HG03039 (cell line): ENCODE measurements around the gene RIPPLY2.
"Not testable (repeated sequence)": the region's sequence is repeated elsewhere in the genome, so short reads cannot be mapped to it uniquely, and the experiment has no call there.

ENCODE experiments used
- ATAC-seq: cut with Tn5 transposase; IDR thresholded peaks from one replicate; pipeline ENCODE4 v1.9.1; 2021; ENCODE audit warnings: mild to moderate bottlenecking, moderate library complexity; ENCODE audit not compliant: unreplicated experiment

RIPPLY2 gene

DNA sequence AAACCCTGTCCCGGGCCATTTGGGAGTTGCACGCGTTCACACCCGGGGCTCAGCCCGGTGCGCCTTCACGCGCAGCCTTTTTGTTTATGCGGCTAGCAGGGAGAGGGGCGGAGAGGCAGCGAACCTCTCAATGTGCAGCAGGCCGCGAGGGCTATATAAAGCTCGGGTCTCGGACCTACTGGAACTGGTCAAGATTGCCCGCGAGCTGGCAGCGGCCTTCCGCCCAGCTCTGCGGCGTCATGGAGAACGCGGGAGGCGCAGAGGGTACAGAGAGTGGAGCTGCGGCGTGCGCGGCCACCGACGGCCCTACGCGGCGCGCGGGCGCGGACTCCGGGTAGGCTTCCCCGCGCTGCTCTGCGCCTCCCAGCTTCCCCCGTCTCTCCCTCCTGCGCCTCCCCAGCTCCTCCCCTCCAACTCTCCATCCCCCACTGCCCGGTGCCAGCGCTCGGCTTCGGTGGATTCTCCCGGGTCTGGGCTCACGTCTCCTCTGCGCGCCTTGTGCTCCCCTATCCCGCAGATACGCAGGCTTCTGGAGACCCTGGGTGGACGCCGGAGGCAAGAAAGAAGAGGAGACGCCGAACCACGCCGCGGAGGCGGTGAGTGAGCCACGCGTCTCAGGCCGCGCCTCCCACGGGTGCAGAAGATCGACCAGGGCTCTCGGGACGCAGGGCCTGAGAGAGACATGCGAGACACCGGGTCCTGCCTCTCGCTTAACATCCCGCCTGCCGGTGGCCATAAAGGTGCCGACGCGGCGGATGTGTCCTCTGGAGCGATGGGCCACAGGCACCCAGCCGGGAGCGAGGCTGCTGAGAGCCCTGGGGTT is at the start of gene RIPPLY2:
TSS of gene RIPPLY2 (plus strand) at position 183 of the 823 bp plus-strand sequence. CDS start at position 240, 57 bp downstream.
- no peak for ATAC-seq

DNA sequence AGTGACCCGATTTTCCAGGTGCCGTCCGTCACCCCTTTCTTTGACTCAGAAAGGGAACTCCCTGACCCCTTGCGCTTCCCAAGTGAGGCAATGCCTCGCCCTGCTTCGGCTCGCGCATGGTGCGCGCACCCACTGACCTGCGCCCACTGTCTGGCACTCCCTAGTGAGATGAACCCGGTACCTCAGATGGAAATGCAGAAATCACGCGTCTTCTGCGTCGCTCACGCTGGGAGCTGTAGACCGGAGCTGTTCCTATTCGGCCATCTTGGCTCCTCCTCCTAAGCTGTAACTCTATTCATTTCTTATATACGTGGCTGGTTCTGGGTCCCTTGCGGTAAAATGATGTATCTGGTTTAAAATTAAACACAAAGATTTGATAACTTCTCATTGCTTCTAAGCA is 49.7 kb upstream of the RIPPLY2 start:
- ATAC-seq = not testable (repeated sequence)

DNA sequence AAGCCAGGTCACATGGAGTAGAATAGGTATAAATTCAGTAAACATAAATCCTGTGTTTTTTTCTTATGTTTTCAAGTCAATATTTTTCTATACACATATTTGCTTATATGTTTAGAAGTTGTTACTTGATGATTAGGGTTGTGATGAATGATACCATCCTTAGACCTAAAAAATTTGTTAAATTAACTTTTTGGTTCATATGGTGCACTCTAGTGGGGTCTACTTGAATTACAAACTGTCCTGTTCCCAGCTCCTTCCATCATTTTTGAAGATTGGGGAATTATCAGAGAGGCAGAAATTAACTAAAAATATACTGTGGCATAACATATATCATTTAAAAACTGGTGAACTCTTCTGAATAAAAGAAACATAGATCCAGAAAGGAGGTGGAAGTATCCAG is 48.3 kb upstream of the RIPPLY2 start:
- no peak for ATAC-seq

GRCh38 chr6:83808005-83808404 is 45.2 kb upstream of the RIPPLY2 start:
- ATAC-seq = no peak

GRCh38 chr6:83808926-83809325 is 44.2 kb upstream of the RIPPLY2 start:
- ATAC-seq = no peak

GRCh38 chr6:83812595-83812994 is 40.6 kb upstream of the RIPPLY2 start:
- no peak for ATAC-seq

DNA sequence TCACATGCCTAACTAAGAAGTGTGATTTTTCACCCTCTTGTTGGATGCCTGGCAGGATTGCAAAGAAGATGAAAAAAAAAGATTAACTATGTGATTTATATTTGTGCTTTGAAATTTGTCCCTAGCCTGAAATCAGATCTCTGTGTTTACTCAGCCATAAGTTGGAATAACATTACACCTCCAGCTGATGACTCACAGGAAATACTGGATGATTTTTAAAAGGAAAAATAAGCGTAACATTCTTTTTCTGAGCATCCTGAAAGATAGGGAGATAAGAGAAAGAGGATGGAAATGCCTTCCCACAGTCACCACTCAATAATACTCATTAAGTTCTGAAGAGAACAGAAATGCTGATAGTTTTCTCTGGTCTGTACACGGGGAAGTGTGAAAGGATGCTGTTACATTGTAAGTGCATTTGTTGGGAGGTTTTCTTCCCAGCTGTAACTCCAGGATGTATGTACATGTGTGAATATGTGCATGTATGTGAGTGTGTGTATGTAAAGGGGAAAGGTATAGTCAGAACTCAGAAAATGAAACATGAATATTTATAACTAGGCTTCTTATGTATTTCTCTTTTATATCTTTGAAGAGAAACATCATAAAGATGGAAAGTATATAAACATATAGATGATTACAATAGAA is 37.4 kb upstream of the RIPPLY2 start:
- ATAC-seq = no peak

- no peak for ATAC-seq
These were observed 30.5 kb upstream of the RIPPLY2 start for GRCh38 chr6:83822629-83823169.

DNA sequence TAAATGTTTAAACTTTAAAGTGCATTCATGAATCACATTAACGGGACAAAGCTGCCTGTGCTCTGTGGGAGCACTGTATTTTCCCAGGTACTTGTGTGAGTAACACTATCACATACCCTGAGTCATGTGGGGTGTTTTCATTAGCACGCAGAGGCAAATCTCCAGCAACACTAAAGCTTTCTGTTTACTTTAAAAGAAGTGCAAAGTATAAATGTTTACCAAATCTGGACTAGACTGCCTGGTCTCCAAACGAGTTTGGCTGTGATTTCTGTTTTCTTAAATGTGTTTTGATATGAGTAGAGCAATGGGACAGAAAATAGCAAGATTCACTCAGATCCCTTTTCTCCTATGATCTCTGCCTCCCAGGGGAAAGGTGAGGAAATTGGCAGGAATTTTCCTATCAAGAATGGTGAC is 28.8 kb upstream of the RIPPLY2 start:
- ATAC-seq = no peak

DNA sequence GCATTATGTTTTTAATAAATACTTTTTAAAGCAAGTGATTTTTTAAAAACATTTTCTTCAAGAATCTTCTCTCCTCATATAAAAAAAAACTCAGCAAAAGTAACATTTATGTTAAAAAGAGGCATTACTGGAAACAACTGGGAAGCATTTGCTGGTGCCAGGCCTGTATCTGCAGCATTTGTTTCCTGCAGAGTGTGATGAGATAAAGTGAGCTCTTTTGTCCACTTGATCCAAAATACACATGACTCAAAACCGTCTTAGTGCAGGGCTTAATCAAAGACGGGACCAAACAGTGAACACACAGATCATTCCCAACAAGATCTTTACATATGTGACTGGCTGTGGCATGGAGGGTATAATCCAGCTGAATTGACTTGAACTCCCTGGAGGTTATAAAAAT is 28.3 kb upstream of the RIPPLY2 start:
- ATAC-seq = no peak

DNA sequence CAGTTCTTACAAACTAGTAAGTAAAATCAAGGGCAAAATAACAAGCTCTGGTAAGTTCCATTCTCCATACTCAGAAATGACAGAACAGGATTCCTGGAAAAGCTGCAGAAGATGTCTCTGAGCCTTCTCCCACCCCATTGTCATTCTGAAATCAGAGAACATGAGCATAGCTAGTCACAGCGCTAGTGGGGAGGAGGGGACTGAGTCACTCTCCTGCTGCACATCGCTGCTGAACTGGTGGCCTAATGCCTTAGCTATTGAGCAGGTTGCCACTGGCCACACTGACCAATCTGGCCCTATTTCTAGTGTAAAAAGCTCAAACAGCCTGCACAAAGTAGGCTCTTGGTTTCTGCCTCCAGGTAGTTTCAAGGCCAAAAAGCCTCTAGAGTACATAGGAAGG is 26.1 kb upstream of the RIPPLY2 start:
- no peak for ATAC-seq

GRCh38 chr6:83838727-83839126 is 14.4 kb upstream of the RIPPLY2 start:
- no peak for ATAC-seq

- ATAC-seq = no peak
These were observed 9.0 kb upstream of the RIPPLY2 start for GRCh38 chr6:83844170-83844569.

- ATAC-seq = no peak
These were observed 6.9 kb upstream of the RIPPLY2 start for GRCh38 chr6:83846291-83846690.

DNA sequence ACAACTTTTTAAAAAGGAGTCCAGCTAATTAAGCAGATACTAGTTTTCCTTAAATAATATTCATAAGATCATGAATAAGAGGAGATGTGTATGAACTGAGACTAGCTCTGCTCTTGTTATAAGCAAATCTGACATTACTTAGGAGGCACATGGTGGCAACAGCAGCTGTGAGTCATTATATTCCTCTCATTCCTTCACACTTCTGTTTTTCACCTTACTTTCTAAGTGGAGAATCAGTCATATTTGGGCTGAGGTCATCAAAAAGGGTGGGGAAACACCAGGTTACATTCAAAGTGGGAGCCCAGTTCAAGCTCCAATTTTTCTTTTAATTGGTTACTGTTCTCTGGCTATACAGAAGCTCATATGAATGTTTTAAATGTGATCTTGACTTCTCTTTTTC is 6.0 kb upstream of the RIPPLY2 start:
- peak; percentile 95 for ATAC-seq

DNA sequence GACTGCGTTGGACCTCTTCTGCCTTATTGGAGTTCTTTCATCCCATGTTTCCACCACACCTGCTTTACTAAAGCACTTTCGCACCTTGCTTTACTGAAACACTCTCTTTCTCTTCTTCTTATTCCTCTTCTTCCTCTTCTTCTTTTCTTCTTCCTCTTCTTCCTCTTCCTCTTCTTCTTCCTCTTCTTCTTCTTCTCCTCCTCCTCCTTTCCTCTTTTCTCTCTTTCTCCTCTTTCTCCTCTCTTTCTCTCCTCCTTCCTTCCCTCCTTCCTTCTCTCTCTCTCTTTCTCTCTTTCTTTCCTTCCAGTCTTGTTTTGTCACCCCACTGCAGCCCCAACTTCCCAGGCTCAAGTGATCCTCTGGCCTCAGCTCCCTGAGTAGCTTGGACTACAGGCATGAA is 4.0 kb upstream of the RIPPLY2 start:
- ATAC-seq = no peak

DNA sequence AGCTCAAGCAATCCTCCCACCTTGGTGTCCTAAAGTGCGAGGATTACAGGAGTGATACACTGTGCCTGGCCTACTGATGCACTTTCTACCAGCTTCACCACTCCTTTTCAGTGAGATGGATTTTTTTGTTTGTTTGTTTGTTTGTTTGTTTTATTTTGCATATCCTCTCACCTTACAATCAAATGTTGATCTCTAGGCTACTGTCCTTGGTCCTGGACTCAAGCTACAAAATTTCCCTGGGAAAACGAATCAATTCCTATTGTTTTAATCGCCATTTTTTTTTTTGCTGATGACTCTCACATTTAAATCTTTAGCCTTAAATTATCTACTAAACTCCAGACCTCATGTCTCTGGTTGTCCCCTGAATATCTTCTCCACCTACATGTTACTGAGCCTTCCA is 3.5 kb upstream of the RIPPLY2 start:
- ATAC-seq = no peak

DNA sequence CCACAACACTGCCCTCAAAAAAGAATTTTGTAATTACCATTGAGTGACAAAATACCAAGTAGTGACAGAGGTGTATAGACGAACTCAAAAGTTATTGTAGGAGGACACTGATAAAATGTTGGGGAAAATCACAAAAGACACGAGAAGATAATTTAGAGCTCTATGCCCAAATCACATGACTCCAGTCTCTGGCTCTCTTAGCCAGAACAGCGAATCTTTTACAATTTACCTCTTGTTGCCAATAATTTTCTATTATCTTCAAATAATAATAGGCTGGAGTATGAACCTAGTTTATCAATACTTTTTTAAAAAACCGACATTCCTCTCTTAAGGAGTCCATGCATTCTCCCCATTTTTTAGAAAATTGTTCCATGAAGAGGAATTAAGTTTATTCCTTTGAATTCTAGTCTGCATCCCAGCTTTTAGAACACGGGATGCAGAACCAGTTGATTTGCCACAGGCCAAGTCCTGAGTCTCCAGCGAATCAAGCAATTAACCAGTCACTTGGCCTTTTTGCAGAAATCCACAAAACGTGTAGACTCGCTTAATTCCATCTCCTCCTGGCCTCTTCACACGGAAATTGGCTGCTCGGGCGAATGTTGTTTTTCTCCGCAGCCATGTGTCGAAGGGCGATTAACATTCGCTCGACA is 507 bp upstream of the RIPPLY2 start:
- ATAC-seq = no peak

- no peak for ATAC-seq
These were observed 891 bp downstream of the RIPPLY2 start for GRCh38 chr6:83854001-83854501.

- no peak for ATAC-seq
These were observed 1.6 kb downstream of the RIPPLY2 start for GRCh38 chr6:83854766-83855165.
